HCT116 (cell line): Measurements from ENCODE around the gene PRKCA.

Source experiments
- CEBPB ChIP-seq: IDR thresholded peaks from 2 replicates; pipeline ENCODE4 v1.6.1; 2012; ENCODE audit warnings: low read depth
- ELF1 ChIP-seq: IDR thresholded peaks from 2 replicates; pipeline ENCODE4 v1.6.1; 2012; ENCODE audit warnings: low read depth, borderline replicate concordance
- EZH2 ChIP-seq: fragments of 200-600 bp; sonication (generic); IDR thresholded peaks from 2 replicates; pipeline ENCODE4 v1.6.1; 2017; ENCODE audit warnings: antibody characterized with exemption, mixed run types
- EZH2phosphoT487 ChIP-seq: fragments of 200-600 bp; IDR thresholded peaks from 2 replicates; pipeline ENCODE4 v1.6.1; 2018; ENCODE audit warnings: antibody characterized with exemption, borderline replicate concordance
- FOSL1 ChIP-seq: IDR thresholded peaks from 2 replicates; pipeline ENCODE4 v1.6.1; 2012; ENCODE audit warnings: low read depth
- POLR2A ChIP-seq: IDR thresholded peaks from 2 replicates; pipeline ENCODE4 v1.7.0; 2011; ENCODE audit warnings: borderline replicate concordance; ENCODE audit not compliant: insufficient read depth, insufficient read length; ENCODE audit errors: extremely low read depth
- POLR2AphosphoS5 ChIP-seq: IDR thresholded peaks from 2 replicates; pipeline ENCODE4 v1.6.1; 2011; ENCODE audit warnings: mild to moderate bottlenecking, low read depth, low read length, moderate library complexity
- RAD21 ChIP-seq: IDR thresholded peaks from 2 replicates; pipeline ENCODE4 v1.6.1; 2012; ENCODE audit warnings: low read depth, mild to moderate bottlenecking
- SIN3A ChIP-seq: IDR thresholded peaks from 2 replicates; pipeline ENCODE4 v1.6.1; 2012; ENCODE audit warnings: low read depth
- SP1 ChIP-seq: IDR thresholded peaks from 2 replicates; pipeline ENCODE4 v1.6.1; 2012; ENCODE audit warnings: low read depth
- TCF7L2 ChIP-seq: IDR thresholded peaks from 2 replicates; pipeline ENCODE4 v1.7.0; 2011; ENCODE audit warnings: borderline replicate concordance, inconsistent platforms; ENCODE audit not compliant: insufficient read depth, insufficient read length; ENCODE audit errors: extremely low read depth
- TF ChIP-seq, protein P1 (sequence below), 3 experiments: fragments of 200-600 bp in 1 of 3; sonication (generic) in 1 of 3; IDR thresholded peaks in 2 of 3; conservative IDR thresholded peaks in 1 of 3; 2 replicates each; pipeline ENCODE4 v1.5.1; 2012 to 2017; ENCODE audit warnings: low read depth in 2 of 3, low read length in 2 of 3, antibody characterized with exemption in 1 of 3, borderline replicate concordance in 1 of 3, control low read depth in 1 of 3, mild to moderate bottlenecking in 1 of 3, mixed read lengths in 1 of 3, mixed run types in 1 of 3, moderate library complexity in 1 of 3; ENCODE audit not compliant: insufficient read depth in 1 of 3
- TF ChIP-seq, protein P2 (sequence below): IDR thresholded peaks from 2 replicates; pipeline ENCODE4 v1.6.1; 2012

DNA sequence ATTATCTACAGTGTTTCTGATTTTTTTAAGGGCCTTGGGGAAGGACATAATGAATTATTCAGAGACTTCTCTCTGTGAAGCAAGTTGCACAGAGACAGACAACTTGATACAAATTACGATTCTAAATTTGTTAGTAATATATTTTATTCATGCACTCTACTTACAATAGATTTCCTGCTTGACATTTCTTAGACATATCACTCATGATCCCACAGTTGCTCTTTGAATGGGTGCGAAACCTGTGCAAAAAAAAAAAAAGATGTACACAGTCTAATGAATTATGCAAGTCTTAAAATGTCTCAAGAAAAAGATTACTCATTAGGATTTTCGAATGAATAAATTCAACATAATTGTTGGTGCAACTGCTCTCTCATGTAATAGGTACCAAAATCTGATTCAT lies 254.8 kb downstream of the PRKCA start:
- TF ChIP-seq EZH2 (no peak), SIN3A (no peak), RAD21 (no peak), FOSL1 (no peak), EZH2phosphoT487 (no peak), POLR2A (no peak), SP1 (no peak), CEBPB (no peak), POLR2AphosphoS5 (no peak), ELF1 (no peak), TCF7L2 (no peak)
- TF ChIP-seq, protein P1, sequence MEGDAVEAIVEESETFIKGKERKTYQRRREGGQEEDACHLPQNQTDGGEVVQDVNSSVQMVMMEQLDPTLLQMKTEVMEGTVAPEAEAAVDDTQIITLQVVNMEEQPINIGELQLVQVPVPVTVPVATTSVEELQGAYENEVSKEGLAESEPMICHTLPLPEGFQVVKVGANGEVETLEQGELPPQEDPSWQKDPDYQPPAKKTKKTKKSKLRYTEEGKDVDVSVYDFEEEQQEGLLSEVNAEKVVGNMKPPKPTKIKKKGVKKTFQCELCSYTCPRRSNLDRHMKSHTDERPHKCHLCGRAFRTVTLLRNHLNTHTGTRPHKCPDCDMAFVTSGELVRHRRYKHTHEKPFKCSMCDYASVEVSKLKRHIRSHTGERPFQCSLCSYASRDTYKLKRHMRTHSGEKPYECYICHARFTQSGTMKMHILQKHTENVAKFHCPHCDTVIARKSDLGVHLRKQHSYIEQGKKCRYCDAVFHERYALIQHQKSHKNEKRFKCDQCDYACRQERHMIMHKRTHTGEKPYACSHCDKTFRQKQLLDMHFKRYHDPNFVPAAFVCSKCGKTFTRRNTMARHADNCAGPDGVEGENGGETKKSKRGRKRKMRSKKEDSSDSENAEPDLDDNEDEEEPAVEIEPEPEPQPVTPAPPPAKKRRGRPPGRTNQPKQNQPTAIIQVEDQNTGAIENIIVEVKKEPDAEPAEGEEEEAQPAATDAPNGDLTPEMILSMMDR (IDR thresholded peaks at IDR 0.05 in 2 of 3, conservative IDR thresholded peaks at IDR 0.05 in 1 of 3; ENCODE audit: borderline replicate concordance in 1 of 3, insufficient read depth in 1 of 3, low read depth in 2 of 3, low read length in 2 of 3), result no peak
- TF ChIP-seq, protein P2, sequence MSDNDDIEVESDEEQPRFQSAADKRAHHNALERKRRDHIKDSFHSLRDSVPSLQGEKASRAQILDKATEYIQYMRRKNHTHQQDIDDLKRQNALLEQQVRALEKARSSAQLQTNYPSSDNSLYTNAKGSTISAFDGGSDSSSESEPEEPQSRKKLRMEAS, result no peak
